Keratinocyte (primary cell): ENCODE results near the gene BNIP3. TPM values are rescaled to one million over a fixed set of nuclear protein-coding genes. Genes with fewer than 3 reads are reported as not detected.

Source experiments
- DNase-seq: peaks from one replicate; pipeline ENCODE4 v3.0.0-alpha.2; 2011; ENCODE audit warnings: low read depth, missing footprints, low spot score
- FAIRE-seq: peaks from 2 replicates; lab custom pipeline; 2011; peaks lifted over from hg19 to GRCh38; lab: Jason Lieb, UNC
- H2AFZ ChIP-seq: 2 replicates; pipeline ENCODE4 v1.6.0; 2012; ENCODE audit warnings: low read length, control low read depth, inconsistent platforms; ENCODE audit not compliant: control insufficient read depth
- H3K27ac ChIP-seq: 2 replicates; pipeline ENCODE4 v1.5.1; 2011; ENCODE audit warnings: low read length; ENCODE audit not compliant: control insufficient read depth, insufficient read depth
- H3K27me3 ChIP-seq: 3 replicates; pipeline ENCODE4 v1.6.0; 2011; ENCODE audit warnings: low read length; ENCODE audit not compliant: control insufficient read depth, insufficient read depth; ENCODE audit errors: extremely low read depth
- H3K36me3 ChIP-seq, 2 experiments: 2 replicates in 1 of 2; 3 replicates in 1 of 2; pipeline ENCODE4 v1.5.1; 2011; ENCODE audit warnings: low read length in 2 of 2, mild to moderate bottlenecking in 1 of 2; ENCODE audit not compliant: control insufficient read depth in 2 of 2, insufficient read depth in 2 of 2; ENCODE audit errors: extremely low read depth in 1 of 2
- H3K4me1 ChIP-seq: 3 replicates; pipeline ENCODE4 v1.5.1; 2011; ENCODE audit warnings: low read length; ENCODE audit not compliant: control insufficient read depth, insufficient read depth; ENCODE audit errors: extremely low read depth
- H3K4me2 ChIP-seq: 3 replicates; pipeline ENCODE4 v1.6.0; 2011; ENCODE audit warnings: low read depth, low read length; ENCODE audit not compliant: control insufficient read depth, insufficient read depth; ENCODE audit errors: extremely low read depth
- H3K4me3 ChIP-seq, 3 experiments: fragments of 200-600 bp in 1 of 3; sonication (generic) in 1 of 3; 2 replicates in 2 of 3; 3 replicates in 1 of 3; pipeline ENCODE4 v1.5.1; 2011 to 2016; ENCODE audit warnings: low read length in 3 of 3, mild to moderate bottlenecking in 3 of 3, control low read depth in 2 of 3, inconsistent platforms in 1 of 3, low read depth in 1 of 3, mixed read lengths in 1 of 3, mixed run types in 1 of 3, moderate library complexity in 1 of 3; ENCODE audit not compliant: control insufficient read depth in 2 of 3, insufficient read depth in 2 of 3; ENCODE audit errors: extremely low read depth in 1 of 3
- H3K79me2 ChIP-seq: 2 replicates; pipeline ENCODE4 v1.6.0; 2012; ENCODE audit warnings: low read length; ENCODE audit not compliant: control insufficient read depth, insufficient read depth
- H3K9ac ChIP-seq: 3 replicates; pipeline ENCODE4 v1.6.0; 2011; ENCODE audit warnings: low read length; ENCODE audit not compliant: control insufficient read depth, insufficient read depth; ENCODE audit errors: extremely low read depth
- H3K9me1 ChIP-seq: 3 replicates; pipeline ENCODE4 v1.6.0; 2011; ENCODE audit warnings: low read length; ENCODE audit not compliant: control insufficient read depth, insufficient read depth; ENCODE audit errors: extremely low read depth
- H3K9me3 ChIP-seq: 2 replicates; pipeline ENCODE4 v1.5.1; 2012; ENCODE audit warnings: low read depth, low read length; ENCODE audit not compliant: control insufficient read depth
- H4K20me1 ChIP-seq: 3 replicates; pipeline ENCODE4 v1.6.0; 2011; ENCODE audit warnings: low read length; ENCODE audit not compliant: control insufficient read depth, insufficient read depth; ENCODE audit errors: extremely low read depth
- EZH2 ChIP-seq: IDR thresholded peaks from one replicate; pipeline ENCODE4 v1.6.1; 2012; ENCODE audit warnings: inconsistent platforms, mild to moderate bottlenecking, low read length, moderate library complexity
- dilution Hi-C: fragments of 300-500 bp; cut with MboI; formaldehyde crosslinking; loops from one replicate; pipeline ENCODE4 v1.7.0; 2020; ENCODE audit warnings: low sequenced_read_pairs; ENCODE audit not compliant: extremely low pct_ligation_motif_present
- polyA plus RNA-seq, 5 experiments: library from polyadenylated mRNA; depleted of rRNA in 3 of 5; stranded (reverse) in 3 of 5; stranded (forward) in 1 of 5; unstranded in 1 of 5; fragments of >200 nt; gene quantifications; 1 replicate in 1 of 5; 2 replicates in 3 of 5; 3 replicates in 1 of 5; pipeline versions ENCODE4 v1.2.1 to v1.2.3, GENCODE V29; 2011 to 2012; ENCODE audit warnings: missing spikeins in 2 of 5, low read depth in 1 of 5, low replicate concordance in 1 of 5
- TF ChIP-seq, protein P1 (sequence below), 3 experiments: IDR thresholded peaks in 1 of 3; conservative IDR thresholded peaks in 1 of 3; optimal IDR thresholded peaks in 1 of 3; 2 replicates in 2 of 3; 3 replicates in 1 of 3; pipeline versions ENCODE3 to v1.5.1; 2011; ENCODE audit warnings: low read length in 3 of 3, mild to moderate bottlenecking in 3 of 3, moderate library complexity in 2 of 3, control low read depth in 1 of 3, inconsistent platforms in 1 of 3; ENCODE audit not compliant: insufficient read depth in 2 of 3; ENCODE audit errors: extremely low read depth in 1 of 3

Gene BNIP3
- polyA plus RNA-seq, 1 donor (not counting 4 experiments of a cell fraction or from before 2014, with no cell fraction given): 77.9 TPM

GRCh38 chr10:131933016-131933695 is 48.6 kb downstream of the BNIP3 start:
- dilution Hi-C loops: no loop called here
- FAIRE-seq (no peak), DNase-seq (no peak)
- no peak overlapping the region for H3K27ac ChIP-seq
- TF ChIP-seq EZH2: no peak
- TF ChIP-seq, protein P1, sequence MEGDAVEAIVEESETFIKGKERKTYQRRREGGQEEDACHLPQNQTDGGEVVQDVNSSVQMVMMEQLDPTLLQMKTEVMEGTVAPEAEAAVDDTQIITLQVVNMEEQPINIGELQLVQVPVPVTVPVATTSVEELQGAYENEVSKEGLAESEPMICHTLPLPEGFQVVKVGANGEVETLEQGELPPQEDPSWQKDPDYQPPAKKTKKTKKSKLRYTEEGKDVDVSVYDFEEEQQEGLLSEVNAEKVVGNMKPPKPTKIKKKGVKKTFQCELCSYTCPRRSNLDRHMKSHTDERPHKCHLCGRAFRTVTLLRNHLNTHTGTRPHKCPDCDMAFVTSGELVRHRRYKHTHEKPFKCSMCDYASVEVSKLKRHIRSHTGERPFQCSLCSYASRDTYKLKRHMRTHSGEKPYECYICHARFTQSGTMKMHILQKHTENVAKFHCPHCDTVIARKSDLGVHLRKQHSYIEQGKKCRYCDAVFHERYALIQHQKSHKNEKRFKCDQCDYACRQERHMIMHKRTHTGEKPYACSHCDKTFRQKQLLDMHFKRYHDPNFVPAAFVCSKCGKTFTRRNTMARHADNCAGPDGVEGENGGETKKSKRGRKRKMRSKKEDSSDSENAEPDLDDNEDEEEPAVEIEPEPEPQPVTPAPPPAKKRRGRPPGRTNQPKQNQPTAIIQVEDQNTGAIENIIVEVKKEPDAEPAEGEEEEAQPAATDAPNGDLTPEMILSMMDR (optimal IDR thresholded peaks at IDR 0.05 in 1 of 3, IDR thresholded peaks at IDR 0.05 in 1 of 3, conservative IDR thresholded peaks at IDR 0.05 in 1 of 3; ENCODE audit: extremely low read depth in 1 of 3, insufficient read depth in 2 of 3, low read length in 3 of 3): no peak
- peaks cover 15% of the 10 kb centered on the region for H4K20me1 ChIP-seq
- H3K4me1 ChIP-seq: no peaks in the 10 kb centered on the region
- H3K9ac ChIP-seq: no peak overlapping the region
- H3K4me3 ChIP-seq: no peak overlapping the region
- H3K4me2 ChIP-seq: no peak overlapping the region
- no peaks in the 10 kb centered on the region for H3K9me1 ChIP-seq
- H2AFZ ChIP-seq: no peak overlapping the region
- peaks cover 94% of the 10 kb centered on the region for H3K79me2 ChIP-seq
- peaks cover 15 to 25% of the 10 kb centered on the region in 2 experiments for H3K36me3 ChIP-seq
- no peaks in the 10 kb centered on the region for H3K9me3 ChIP-seq
- H3K27me3 ChIP-seq: no peaks in the 10 kb centered on the region

DNA sequence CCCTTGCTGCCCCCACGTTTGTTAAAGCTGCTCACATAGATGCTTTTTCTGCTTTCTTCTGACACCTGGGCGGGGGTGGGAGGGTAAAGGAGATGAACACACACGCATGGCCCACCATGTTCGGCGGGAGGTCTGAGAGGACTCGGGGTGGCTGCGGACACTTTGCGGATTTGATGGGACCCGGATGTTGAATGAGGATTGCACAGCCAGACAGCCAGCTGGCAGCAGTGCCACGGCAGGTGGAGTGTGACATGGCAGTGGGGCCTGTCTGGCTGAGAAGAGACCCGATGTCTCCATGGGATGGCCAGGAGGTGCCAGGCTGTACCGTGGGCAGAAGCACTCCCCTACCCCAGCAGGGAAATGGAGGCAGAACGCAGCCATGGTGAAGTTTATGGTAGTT is 49.7 kb downstream of the BNIP3 start:
- Histone ChIP-seq H4K20me1 (peaks cover 19% of the 10 kb centered on the region), H3K4me1 (no peaks in the 10 kb centered on the region), H3K4me3 (no peak overlapping the region), H3K9ac (no peak overlapping the region), H3K27ac (no peak overlapping the region), H3K4me2 (no peak overlapping the region), H3K9me1 (no peaks in the 10 kb centered on the region), H3K9me3 (no peaks in the 10 kb centered on the region), H3K79me2 (peaks cover 94% of the 10 kb centered on the region), H3K27me3 (no peaks in the 10 kb centered on the region), H2AFZ (no peak overlapping the region), H3K36me3 (peaks cover 14 to 17% of the 10 kb centered on the region in 2 experiments)
- TF ChIP-seq EZH2: no peak
- TF ChIP-seq, protein P1 (optimal IDR thresholded peaks at IDR 0.05 in 1 of 3, IDR thresholded peaks at IDR 0.05 in 1 of 3, conservative IDR thresholded peaks at IDR 0.05 in 1 of 3; ENCODE audit: extremely low read depth in 1 of 3, insufficient read depth in 2 of 3, low read length in 3 of 3): no peak
- FAIRE-seq: no peak
- dilution Hi-C loops: no loop called here
- DNase-seq: no peak
